CD4-positive, alpha-beta T cell treated with Interleukin-15 for 1 hour (primary cell): Measurements from ENCODE around the gene NDUFB4.

Experiments
- DNase-seq: peaks from one replicate; pipeline ENCODE4 v3.0.0-alpha.2; 2020

Gene NDUFB4

GRCh38 chr3:120596116-120596852 lies at the start of gene NDUFB4:
TSS of gene NDUFB4 (plus strand) at chr3:120596336. CDS start at chr3:120596360, 24 bp downstream.
- DNase-seq: peak; percentile 99

DNA sequence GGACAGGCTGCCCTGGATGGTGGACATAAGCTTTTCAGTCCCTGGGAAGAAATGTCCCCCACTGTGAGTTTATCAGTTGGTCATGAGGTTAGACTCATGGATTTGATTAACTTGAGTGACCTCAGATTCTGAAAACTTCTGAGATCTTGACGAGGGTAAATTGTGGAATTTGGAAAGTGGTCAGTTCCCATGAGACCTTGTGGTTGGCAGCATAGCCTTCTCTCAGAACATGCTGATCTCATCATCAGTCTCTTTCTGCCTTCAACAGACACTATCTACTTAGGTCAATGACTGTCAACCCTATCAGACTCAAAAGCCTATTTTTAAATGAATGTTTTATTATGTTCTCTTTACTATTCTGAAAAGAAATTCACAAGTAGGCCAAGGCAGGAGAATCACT lies 45.6 kb upstream of the NDUFB4 start:
- no peak for DNase-seq

- DNase-seq: no peak
Observed at GRCh38 chr3:120552184-120553172, 43.7 kb upstream of the NDUFB4 start.

DNA sequence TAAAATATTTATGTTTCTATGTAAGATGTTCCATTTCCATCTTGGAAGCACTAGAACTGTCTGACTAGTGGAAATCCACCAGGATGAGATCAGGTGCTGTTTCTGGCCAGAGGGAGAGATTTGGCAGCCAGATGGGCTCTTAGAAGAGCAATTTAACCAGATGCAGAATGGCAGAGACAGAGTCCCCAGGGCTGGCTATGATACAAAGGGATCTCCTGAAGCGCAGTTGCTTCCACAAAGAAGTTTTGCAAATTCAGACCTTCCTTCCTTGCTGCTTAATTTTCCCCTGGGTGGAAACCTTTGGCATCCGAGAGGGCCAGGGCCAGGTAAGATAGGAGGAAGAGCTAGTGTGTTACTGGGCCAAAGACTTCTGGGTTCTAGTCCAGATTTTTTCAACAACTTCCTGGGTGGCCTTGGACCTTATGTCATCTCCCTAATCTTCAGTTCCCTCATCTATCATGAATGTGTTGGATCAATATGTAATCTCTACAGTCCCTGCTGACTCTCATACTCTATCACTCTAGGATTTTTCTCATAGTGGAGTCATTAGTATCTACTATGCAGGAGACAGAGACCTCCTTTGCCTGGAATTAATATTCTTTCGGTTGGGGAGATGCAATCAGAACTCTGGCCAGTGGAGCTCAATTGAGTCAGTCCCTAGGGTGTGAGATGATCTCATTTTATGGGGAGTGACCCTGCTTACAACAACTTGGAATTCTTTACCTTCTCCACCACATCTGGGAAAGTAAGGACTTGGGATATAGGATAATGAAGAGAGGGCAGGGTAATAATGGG lies 41.1 kb upstream of the NDUFB4 start:
- no peak for DNase-seq

DNA sequence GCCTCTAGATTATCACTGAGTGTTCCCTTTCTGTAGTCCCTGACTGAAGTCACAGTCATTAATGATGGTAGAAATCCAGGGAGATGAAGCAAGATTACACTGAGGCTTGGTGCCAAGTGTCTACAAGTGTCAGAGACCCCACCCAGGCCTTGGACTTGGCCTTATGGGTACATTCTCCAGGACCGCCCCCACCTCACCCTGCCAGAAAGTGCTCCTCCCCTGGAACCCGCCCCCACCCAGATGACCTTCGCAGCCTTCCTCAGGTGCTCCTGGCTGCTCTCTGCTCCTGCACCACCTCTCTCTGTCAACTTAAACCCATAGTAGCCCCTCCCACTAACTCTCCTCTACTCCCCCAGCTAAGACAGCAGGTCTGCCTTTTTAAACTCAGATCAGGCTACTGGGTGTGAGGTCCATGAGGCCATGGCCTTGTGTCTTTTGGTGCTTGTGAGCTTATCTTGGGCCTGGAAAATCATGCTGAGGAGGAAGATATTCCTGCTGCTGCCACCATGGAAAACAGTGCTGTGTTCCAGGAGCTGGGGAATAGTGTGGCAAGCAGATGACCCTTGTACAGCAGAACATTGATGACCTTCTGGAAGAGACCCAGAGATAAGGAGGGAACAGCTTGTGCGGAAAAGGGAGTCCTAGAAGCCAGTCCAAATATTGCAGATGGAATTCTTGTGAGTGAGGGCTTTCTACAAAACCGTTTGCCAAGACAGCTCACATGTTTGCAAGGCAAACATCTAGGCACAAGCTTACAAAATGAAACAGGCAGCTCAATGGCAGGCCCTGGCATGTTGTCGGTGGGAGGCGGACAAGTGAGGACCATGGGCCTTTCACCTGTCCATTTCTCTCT lies 40.3 kb upstream of the NDUFB4 start:
- no peak for DNase-seq

DNA sequence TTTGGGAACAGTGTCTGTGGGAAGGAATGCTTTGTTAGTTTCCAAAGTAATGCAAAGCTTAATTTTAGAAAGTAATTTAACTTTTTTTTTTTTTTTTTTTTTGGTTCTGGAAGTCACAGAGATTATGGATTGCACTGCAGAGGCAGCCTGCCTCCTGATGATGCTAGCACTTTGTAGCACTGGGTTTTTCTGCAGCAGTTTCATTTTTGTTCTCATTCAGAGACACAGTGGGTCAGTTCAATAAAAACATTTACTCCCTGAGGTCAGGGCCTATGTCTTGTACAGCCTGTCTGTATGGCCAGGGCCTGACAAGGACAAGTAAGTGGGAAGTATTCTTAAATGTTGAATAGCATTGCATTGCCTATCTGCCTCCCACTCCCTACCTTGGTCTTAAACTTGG lies 39.0 kb upstream of the NDUFB4 start:
- no peak for DNase-seq

DNA sequence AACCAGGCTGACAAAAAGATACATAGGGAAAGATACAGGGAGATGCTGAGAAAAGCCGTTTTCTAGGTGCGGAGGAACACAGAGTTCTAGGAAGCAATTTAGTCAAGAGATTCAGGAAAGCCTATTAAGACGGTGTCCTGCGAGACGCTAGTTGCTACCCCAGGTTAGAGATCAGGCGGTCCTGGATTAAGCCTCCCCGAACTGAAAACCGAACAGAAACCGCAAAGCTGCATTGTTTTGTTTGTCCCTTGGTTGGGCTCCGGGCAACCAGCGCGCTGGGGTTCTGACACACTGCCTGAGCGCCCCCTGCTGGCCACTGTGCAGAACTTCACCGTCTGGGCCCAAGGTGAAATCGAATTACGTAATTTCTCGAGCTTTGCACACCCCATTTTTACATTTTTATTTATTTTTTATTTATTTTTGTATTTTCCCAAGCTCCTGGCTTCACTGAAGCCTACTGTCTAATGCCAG lies 37.3 kb upstream of the NDUFB4 start:
- peak; percentile 92 for DNase-seq

DNA sequence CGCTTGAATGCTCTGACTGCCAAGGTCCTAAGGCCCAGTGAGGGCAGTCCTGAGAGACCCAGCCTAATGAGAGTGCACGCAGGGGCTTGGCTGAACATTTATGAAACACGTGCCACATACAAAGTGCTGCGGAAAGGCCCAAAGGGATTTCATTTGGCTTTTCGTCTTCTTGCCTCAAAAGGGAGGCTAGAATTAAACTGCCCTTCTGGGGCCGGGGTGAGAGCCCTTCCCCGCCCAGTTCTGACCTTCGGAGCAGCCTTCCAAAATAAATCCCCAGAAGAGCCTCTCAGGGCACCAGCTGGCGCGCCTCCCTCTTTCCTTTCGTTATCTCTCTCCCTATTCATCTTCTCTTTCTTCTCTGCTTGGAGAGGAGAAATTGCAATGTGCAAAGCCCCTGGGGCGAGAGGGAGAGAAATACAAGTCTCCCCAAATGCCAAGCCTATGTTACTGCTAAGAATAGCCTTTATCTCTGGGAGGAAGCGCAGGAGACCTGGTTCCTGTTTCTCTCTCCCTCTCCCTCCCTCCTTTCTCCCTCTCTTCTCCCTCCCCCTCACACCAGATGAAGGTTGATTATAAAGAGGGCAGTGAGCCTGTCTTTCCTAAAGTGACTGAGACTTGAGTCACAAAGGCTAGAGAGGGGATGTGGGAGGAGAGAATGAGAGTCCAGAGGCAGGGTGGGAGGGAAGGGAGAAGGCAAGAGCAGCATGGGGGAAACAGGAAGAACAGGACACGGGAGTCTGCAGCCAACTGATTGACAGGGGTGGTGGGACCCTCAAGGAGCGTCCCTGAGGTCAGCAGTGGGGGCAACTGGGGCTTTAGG lies 36.7 kb upstream of the NDUFB4 start:
- no peak for DNase-seq

DNA sequence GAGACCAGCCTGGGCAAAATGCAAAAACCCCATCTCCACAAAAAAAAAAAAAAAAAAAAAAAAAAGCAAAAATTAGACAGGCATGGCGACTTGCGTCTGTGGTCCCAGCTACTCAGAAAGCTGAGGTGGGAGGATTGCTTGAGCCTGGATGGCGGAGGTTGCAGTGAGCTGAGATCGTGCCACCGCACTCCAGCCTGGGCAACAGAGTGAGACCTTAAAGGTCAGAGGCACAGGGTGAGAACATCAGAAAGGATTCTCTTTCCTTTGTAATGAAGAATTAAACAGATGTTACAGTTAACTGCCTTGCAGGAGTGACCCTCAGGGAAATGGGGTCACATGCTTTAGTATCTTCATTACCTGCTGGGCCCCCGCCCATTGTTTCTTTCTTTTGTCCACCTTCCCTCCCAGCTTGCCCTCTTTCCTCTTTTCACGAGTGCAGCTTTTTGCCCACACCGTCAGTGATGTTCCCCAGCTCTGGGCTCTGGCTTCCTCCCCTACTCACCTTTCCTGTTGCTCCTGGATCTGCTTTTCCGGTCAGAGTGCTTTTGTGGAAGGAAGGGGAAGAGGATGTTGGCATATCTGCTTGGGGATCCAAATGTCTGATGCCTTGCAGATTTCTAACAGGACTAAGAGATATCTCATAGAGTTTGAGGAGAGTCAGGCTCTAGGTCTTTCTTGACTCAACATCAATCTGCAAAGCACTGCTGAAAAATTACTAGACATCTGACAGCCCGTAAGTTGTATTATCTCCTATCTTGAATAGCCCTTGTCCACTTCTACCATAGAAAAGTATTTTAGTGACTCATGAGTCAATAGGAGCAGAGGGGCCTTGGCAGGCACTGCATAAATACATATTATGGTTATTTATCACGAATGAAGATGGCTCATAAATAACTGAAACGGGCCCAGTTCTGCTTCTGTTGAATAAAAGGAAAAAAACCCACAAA lies 35.6 kb upstream of the NDUFB4 start:
- DNase-seq: no peak

DNA sequence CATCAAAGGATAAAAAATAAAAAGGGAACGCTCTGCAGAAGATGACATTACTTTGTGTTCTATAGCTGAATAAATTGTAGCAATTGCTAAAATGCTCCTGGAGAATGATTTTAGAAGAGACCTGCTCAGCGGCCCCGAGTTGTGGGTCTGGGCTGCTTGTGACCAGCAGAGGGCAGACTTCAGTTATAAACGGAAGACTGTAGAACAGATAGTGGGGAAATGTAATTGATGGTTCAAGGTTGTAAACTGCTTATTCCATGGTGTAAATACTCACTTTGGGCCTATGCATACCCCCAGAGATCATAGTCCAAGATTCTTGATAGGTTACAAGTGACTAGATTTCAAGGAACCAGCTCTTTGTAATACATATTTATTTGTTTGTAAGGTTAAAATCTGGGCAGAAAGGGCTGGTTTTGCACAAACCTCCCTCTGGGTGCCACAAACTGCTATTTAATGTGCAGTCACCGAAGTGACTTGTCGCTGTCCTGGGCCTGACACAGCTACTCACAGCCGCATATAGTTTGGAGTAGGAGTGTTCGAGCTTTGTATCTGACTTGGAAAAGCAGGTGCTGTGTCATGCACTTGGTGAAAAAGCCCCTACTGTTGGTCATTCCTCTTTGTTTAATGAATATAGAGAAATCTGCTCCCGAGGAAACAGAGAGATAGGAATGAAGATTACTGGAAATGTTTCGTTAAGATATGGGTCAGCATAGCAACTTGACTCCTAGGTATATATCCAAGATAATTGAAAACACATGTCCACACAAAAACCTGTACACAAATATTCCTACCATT lies 34.7 kb upstream of the NDUFB4 start:
- peak; percentile 61 for DNase-seq

- DNase-seq: no peak
Observed at GRCh38 chr3:120563356-120564022, 32.6 kb upstream of the NDUFB4 start.

- no peak for DNase-seq
Observed at GRCh38 chr3:120566243-120566975, 29.7 kb upstream of the NDUFB4 start.

DNA sequence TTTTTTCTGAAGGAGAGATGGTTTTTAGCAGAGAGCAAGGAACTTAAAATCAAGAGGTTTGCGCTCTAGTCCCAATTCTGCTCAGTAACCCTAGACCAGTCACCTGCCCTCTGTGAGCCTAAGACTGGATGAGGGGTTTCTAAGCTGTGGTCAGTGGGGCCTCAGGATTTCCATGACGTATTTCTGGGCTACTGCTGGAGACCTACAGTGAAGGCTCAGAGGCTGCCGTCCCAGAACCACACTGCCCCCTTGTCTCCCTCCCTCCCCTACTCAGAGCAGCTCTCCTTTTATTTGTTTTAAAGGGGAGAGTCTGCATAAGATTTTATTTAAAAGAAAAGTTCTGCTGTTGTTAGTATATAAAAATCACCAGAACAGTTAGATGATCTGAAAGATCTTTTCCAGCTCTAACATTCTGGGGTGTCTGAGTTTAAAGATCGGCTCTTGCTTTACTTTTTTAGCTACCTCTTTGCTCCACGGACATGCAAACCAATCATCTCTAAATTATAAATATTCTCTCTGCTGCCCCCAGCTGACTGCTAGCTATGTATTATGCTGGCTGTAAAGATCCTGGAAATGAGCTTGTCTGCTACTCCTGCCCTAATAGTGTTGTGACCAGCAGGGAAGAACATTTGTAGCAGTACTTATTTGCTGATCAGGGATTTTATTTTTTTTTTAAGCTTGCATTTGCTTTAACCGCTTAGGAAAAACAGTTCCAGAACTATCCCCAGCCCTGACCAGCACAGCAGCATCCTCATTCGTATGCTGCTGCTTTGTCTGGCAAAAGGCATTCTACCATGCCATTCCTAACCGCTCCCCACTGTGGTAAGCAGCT lies 28.6 kb upstream of the NDUFB4 start:
- no peak for DNase-seq

- no peak for DNase-seq
Observed at GRCh38 chr3:120568202-120568531, 28.0 kb upstream of the NDUFB4 start.

GRCh38 chr3:120568598-120568997 lies 27.5 kb upstream of the NDUFB4 start:
- no peak for DNase-seq

DNA sequence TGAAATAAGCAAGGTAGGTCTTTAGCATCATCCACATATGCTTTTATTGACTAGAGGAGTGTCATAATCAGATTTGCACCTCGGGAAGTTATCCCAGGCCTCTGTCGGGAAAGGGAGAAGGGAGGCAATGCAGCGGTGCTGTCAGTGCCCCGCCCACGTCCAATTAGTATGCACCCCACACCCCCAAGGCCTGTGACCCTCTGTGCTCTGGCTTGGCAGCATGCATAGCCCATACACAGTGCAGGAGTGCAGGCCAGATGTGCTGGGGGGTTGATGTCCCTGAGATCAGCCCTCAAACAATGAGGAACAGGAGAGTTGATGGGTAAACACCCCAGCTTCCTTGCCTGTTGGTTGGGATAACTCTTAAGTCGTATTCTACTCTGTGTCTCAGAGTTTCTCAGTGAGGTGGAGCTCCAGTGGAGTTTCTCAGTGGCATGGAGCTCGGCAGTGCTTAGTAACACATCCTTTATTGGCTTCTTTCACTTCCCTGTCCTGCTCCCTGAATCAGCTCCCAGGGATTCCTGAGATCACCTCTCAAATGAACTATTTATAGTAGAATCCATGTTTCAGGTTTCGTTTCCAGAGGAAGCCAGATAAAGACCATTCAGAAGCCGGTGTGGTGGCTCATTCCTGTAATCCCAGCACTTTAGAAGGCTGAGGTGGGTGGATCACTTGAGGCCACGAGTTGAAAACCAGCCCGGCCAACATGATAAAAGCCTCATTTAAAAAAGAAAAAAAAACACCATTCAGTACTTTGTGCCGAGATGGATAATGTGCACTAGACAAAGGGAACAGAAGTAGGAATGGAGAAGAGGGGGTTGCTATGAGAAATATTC lies 26.7 kb upstream of the NDUFB4 start:
- DNase-seq: no peak
